NCI-H460 (cell line): ENCODE data around the gene SYTL3. TPM values are rescaled to one million over a fixed set of nuclear protein-coding genes. Genes with fewer than 3 reads are reported as not detected.

Source experiments
- DNase-seq: peaks from one replicate; pipeline ENCODE4 v3.0.0-alpha.2; 2016; ENCODE audit warnings: low read depth; ENCODE audit errors: extremely low read depth
- total RNA-seq: library from RNA; depleted of rRNA; stranded (reverse); fragments of >200 nt; shearing (Covaris generic); gene quantifications from 2 replicates; pipeline ENCODE4 v1.2.3, GENCODE V29; 2014

SYTL3 gene
- total RNA-seq, 1 experiment from 2014 or later: 0.52 TPM

DNA sequence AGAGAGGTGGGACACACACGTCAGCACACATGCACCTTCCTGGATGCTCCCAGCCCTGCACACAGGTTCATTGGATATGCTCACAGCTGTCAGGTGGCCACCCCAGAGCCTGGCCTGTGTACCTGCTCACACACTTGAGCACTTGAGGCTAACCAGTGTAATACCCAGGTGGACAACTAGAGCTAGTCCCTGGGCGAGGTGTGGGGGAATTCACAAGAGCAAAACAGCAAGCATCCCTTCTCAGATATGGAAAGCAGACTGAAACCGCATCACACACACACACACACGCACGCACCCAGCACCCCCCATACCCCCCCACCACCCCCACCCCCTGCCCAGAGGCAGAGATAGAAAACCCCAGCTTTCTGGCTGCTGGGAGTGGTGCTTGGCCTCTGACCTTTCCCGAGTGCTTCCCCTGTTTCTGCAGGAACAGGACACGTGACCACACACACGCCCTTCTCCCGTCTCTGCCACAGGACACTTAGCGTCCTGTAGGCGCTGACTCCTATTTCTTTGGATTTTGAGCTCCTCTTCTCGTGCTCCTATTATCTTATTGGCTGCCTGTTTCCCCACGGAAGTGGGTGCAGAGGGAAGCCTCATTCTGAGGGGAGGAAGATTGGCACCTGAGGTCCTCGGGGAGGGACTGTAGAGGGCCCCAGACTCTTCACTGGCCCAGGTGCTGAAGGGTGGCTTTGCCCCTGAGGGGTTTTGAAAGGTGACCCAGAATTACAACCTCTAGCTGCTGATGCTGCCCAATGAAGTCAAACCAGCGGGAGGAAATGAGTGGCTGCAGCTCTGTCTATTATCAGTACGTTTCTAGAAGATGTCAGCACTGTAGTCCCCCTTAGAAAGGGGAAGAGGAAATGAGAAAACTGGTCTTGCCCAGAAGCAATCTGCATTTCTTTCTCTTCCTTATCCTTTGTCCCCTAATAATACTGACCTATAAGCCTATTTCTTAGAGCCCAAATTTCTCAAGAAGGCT is 65.8 kb downstream of the SYTL3 start:
- DNase-seq: no peak

DNA sequence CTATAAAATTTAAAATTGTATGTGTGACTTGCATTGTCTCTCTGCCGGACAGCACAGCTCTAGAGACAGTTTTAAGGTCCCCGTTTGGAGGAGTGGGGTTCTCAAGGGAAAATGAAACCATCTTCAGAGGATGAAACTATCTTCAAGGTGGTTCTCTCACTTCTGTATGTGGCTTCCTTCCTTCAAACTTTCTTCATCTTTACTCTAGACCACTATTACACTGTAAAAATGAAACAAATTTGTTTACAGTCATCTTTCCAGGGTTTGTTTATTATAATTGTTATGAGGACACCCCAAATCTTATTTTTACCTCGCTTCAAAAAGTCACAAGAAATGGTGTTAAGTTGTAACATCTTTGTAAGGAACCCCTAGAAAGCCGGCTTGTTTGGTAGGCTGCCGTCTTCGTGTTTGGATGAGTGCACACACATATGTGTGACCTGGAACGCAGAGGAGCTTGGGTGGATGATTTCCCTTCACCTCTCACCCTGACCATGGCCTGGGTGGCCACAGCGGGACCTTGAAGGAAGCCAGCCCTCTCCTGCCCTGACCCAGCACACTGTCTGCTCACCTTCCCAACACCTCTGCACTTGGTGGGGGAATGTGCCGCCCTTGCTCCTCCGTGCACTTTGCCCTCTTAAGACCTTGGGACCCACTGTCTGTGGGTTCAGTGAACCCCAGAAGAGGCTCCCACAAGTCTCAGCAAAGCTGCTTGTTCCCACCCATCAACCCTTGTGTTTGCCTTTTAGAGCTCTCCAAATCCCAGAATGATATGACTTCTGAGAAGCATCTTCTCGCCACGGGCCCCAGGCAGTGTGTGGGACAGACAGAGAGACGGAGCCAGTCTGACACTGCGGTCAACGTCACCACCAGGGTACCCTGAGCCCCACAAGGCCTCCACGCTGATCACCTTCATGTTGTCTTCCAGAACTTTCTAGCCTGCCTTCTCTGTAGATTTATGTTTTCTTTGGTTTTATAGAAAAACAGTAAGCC is 67.8 kb downstream of the SYTL3 start:
- no peak for DNase-seq

DNA sequence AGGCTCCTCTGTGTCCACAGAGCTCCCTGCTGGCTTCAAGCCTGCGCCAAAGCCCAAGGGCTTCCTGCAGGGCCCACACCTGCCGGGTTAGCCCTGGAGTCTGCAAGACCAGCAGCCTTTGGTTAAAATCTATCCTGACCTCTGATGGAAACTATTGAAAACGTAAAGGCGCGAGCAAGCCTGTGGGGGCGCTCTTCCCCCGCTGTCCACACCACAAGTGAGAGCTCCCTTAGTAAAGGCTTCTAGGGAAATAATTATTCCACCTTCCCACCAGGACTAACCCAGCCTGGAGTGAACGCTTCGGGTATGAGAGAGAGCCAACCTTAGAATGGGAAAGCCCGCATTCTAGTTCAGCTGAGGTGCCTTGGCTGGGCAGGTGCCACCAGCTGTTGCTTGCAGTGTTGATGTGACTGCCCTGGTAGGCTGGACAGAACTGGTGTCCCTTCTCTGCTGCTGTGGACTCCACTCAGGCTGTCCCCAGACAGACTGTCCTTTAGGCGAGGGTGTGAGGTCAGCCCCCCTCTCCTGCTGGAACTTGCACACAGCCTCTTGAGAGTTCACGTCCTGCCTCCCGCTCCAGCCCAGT is 68.7 kb downstream of the SYTL3 start:
- peak; percentile 15 for DNase-seq

DNA sequence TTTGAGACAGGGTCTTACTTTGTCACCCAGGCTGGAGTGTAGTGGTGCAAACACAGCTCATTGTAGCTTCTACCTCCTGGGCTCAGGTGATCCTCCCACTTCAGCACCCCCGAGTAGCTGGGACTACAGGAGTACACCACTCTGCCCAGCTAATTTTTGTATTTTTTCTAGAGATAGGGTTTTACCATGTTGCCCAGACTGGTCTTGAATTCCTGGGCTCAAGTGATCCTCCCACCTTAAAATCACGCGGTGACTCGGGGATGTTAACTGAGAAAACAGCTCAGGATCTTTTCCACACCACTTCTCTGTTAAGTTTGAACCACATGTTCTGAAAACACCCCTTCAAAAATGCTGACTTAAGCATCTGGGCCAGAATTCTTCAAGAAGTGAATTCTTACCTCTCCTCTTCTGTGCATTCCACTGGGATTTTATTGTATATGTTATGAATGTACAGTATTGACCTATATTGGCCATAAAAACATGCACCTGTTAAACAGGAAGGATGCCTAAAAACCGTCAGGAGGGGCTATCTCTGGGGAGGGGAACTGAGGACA is 72.4 kb downstream of the SYTL3 start:
- DNase-seq: no peak

DNA sequence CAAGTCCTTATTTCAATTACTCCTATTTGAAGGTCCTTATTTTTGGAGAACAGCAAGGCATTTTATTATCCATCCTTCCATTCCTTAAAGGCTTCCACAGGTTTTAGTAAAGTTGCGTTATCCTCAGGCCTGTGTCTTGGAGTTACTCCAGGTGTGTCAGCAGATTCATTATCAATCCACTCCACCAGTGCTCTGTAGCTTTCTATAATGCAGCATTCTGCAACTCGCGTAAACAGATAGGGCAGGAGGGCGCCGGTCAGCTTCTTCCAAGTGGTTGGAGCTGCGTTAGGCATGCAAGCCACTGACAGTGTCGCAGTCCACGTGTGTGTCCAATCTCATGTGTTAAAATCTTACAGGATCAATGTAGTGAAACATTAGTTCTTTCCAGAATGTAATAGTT is 75.8 kb downstream of the SYTL3 start:
- no peak for DNase-seq

DNA sequence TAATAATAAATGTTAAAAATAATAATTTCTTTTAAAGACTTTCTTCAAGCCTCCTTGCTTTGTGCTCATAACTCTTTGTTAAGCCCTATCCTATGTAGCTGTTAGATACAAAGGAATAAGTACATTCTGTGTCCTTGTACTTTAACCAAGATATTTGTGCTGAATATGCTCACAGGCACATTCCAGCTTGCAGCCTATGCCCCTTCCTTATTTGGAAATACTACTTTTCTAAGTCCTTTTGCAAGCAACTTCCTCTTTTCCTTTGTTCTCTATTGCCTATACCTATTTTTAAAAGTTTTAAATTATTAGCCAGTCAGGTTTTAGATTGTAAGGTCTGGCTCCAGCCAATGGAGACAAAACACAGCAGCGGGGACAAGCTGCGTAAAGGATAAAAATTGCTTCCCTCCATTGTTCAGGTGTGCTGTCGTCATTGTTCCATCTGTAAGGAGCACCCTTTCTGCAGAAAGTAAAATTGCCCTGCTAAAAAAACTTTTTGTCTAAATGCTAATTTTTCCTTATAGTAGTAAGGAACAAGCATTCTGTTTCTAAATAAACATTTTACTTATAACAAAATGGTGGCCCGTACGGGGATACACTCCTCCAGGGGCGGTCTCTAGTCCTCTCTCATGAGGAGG is 80.2 kb downstream of the SYTL3 start:
- no peak for DNase-seq

DNA sequence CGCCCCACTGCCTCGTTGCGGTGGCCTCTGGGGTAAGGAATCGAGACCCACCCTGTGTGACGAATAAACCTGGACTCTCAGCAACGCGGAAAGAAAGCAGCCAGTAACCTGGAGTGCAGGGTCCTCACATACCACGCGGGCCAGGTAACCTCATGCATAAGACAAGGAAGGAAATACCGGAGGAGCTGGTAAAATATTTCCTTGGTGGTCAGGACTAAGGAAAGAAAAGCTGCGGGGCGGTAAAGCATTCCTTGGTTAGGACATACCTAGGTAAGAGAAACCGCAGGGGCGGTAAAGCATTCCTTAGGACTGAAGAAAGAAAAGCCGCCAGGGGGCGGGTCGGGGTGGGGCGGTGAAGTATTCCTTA is 80.7 kb downstream of the SYTL3 start:
- DNase-seq: no peak

DNA sequence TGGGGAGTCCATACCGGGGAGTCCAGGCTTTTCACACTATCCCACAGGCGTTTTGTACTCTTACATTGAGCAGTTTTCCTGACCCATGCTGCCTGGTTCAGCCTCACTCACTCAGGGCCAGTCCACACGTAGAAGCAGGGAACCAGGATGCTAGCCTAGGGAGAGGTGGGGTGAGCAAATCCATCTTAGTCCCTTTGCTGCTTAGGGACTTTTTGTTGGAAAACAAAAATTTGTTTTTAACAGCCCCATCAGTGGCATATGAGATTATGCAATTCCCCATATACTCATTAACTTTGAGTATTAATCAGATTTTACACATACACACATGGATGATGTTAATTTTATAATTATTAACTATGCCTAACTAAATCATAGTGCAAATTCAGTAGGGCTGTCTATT is 85.2 kb downstream of the SYTL3 start:
- DNase-seq: no peak

DNA sequence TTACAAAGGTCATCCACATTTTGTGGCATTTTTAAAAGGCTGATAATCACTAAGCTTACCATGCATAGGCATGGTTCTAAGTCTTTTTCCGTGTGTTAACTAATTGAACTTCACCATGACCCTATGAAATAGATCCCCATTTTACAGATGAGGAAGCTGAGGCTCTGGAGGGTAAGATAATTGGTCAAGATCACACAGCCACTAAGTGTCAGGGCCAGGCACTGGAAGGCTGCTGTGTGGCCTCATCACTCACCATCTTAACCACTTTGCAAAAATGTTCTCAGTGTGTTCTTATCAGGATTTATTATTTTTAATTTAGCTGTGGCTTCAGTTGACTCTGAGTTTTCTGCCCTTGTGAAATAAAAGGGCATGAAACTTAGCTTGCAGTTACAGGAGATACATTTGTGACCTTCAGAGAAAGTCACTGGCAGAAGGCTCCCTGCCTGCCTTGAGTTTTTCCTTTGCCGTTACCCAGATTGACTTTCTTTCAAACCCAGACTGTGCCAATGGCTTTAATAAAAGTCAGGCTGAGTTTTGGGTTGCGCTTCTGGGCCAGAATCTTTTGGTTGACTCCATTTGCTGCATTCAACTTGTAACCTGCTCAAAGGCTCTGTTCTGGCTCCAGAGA is 87.3 kb downstream of the SYTL3 start:
- no peak for DNase-seq

DNA sequence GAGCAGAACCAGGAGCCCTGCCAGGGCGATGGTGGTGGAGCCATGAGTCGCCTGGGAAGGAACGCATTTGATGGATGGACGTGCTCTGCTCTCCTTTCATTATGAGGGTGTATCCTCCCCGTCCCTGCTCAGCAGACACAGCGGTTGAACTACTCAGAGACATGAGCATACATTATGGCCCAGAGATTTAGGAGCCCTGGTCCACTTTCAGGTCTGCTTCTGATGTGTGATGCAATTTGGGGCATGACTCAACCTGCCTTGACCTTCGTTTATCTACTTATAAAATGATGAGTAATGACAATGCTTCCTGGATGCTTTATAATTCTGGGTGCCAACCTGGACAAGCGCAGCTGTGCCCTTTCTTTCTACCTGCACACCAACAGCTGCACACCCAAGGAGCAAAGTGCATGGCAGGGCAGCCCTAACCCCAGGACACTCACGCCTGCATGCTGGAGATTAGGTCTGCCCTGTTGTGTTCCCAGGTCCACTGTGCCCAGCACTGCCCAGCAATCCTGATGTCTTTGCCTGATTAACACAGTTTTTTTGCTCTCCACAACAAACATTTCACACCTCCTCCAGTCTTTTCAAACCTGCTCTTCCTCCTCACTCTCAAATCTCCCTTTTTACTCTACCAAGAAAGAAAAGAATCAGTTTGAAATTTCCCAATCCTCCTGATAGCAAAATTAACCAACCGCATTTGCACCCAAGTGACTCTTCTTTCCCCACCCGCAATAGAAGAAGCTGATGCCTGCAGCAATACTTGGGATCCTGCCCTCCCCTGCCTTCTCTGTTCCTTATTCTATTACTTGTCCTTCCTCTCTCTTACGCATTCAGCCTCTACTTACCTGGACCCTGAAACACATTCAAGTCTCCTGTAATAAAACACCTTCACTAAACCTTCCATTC is 88.1 kb downstream of the SYTL3 start:
- DNase-seq: no peak

DNA sequence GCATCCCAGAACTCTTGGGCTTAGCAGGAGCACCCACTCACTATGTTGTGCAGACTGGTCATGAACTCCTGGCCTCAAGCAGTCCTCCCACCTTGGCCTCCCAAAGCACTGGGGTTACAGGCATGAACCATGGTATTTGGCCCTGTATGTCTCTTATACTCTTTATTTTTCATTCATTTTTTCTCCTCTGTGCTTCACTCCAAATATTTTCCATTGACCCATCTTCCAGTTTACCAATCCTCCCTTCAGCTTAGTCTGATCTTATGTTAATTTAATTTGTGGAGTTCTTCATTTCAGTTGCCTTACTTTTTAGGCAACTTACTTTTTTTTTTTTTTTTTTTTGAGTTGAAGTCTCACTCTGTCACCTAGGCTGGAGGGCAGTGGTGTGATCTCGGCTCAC is 89.8 kb downstream of the SYTL3 start:
- no peak for DNase-seq

DNA sequence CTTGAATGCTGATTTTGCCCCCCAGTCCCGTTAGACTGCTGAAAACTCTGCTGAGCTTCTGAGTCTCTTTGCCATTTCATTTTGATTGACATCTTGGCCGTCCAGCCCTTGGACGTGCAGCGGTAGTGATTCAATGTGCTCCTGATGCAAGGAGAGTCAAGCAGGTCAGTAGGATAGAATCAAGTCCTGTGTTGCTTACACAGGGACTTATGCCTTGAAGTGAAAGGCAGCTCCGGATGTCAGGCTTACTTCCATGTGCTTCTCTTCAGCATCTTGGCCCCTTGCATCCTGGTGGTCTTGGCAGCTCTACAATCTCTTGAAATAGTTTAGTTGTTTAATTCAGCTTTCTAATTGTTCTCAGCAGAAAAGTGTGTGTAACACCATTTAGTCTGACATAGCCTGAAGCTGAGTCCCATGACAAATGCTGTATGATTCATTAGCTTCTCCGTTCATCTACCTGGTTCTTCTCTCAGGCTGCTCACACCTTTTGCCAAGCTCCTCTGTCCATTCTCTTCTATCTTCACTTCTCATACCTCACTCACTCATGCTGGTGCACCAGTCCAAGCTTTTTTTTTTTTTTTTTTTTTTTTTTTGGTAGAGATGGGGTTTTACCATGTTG is 93.3 kb downstream of the SYTL3 start:
- DNase-seq: no peak

DNA sequence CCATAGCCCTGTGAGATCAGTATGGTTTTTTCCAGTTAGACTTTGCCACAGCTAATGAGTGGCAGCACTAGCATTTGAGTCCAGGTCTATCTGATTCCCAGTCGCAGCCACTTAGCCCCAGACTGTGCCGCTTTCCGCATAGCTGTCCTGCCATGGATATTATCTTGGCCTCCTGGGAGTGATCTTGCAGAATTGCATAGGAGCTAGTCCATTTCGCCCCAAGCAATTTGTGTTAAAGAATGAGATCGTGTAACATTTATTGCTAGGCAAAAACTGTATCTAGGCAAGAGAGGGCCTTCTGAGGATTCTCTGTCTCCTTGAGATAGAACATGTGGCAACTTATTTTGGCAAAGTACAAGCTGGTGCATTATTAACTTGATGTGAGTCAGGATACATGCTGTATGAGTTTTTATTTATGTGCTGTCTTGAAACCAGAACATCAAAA is 95.2 kb downstream of the SYTL3 start:
- no peak for DNase-seq

DNA sequence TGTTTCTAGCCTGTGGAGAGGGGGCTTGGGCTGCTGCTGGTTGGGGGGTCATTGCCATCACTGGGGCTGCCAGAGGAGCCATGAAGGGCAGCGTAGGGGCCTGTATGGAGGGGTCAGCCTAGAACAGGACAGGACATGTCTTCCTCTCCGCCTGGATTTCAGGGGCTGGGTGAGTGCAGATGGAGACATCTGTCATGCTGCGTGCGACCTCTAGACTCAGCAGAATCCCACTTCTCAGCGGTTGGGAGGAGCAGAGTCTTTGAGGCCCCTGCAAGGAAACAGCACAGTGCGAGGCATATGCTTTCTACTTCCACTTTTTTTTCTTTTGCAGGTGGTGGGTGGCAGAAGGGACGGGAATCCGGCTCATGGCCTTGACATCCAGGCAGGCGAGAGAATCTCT is 101.4 kb downstream of the SYTL3 start:
- DNase-seq: no peak

DNA sequence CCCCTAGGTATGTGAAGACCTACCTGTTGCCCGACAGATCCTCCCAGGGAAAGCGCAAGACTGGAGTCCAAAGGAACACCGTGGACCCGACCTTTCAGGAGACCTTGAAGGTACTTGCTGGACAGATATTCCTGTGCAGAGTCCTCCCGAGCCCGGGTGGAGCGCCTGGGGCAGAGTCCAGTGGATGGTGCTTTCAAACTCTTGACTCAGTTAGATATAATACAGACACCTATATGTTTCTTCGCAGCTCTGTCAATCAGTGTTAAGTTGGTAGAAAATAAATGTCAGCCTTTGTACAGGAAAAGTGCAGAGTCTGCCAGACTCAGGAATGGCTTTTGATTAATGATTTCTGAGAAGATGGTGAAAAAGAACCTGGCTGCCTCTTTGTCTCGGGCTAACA is 102.1 kb downstream of the SYTL3 start:
- no peak for DNase-seq

DNA sequence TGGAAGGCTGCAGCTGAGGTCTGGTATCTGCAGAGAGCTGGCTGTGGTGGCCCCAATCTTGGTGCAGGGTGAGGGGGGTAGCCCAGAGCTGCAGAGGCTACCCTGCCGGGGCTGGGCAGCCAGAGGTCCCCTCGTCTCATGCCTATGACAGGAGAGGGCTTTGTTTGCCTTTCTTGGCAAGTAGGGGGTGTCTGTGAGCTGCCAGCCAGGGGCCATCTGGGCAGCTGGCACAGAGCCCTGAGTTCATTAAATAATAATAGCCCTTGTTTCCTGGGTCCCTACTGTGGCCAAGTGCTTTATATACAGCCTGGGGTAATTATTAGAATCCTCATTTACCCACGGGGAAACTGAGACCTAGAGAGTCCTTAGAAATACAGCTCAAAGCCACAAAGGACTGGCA is 102.8 kb downstream of the SYTL3 start:
- DNase-seq: no peak

DNA sequence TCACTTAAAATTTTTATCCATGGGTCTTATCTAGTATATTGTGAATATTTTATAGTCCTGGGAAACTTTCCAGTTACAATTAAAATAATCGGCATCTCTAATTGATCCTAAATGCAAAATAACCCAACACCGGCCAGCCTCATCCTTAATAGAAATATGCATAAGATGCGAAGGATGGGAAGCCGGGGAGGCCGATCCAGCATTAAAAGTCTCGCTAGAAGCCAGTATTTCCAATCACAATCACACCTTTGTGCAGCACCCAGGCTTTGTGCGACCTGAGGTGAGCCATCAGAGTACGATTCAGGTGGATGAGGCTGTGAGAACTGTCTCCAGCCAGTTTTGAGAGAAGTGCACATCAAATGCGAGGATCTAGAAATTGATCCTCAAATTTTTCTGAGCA is 104.0 kb downstream of the SYTL3 start:
- DNase-seq: no peak

DNA sequence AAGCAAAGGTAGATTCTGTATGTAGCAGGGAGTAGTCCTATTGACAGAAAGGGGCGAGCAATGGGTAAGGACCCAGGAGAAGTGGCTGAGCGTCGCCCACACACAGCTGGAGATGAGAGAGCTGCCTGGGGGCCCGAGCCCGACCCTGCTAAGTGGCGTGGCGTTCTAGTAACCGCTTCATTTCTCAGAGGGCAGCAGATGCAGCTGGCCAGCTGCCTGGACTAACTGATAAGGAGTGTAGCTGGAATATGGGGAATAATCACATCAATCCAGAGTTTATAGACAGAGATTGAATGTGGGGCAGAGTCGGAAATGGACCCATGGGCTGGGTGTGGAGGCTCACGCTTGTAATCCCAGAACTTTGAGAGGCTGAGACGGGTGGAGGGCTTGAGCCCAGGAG is 104.9 kb downstream of the SYTL3 start:
- DNase-seq: no peak
